Dendritic cell treated with granulocyte-macrophage colony-stimulating factor and Interleukin-4, amounts not matched to agents 40 ng/mL and 50 ng/mL, for 4 days (primary cell): ENCODE results near the gene KDM4E.
A peak's percentile ranks its signal among the peaks of the same experiment; 100 is the strongest.

Source experiments
- H3K27ac Mint-ChIP-seq: one replicate; pipeline ENCODE4 v1.8.0; 2022; ENCODE audit warnings: mild to moderate bottlenecking, mixed read lengths
- H3K27me3 Mint-ChIP-seq: one replicate; pipeline ENCODE4 v1.8.0; 2022; ENCODE audit warnings: mild to moderate bottlenecking, mixed read lengths
- H3K36me3 Mint-ChIP-seq: one replicate; pipeline ENCODE4 v1.8.0; 2022; ENCODE audit warnings: low read depth, mixed read lengths
- H3K4me1 Mint-ChIP-seq: one replicate; pipeline ENCODE4 v1.8.0; 2022; ENCODE audit warnings: low read depth, mixed read lengths
- H3K4me3 Mint-ChIP-seq: one replicate; pipeline ENCODE4 v1.8.0; 2022; ENCODE audit warnings: mild to moderate bottlenecking, moderate library complexity, mixed read lengths
- H3K9me3 Mint-ChIP-seq: one replicate; pipeline ENCODE4 v1.8.0; 2022; ENCODE audit warnings: mixed read lengths
- intact Hi-C: fragments of 100-400 bp; cut with micrococcal nuclease; formaldehyde crosslinking; loops from one replicate; pipeline ENCODE4 v1.15.0; 2022

The KDM4E gene

DNA sequence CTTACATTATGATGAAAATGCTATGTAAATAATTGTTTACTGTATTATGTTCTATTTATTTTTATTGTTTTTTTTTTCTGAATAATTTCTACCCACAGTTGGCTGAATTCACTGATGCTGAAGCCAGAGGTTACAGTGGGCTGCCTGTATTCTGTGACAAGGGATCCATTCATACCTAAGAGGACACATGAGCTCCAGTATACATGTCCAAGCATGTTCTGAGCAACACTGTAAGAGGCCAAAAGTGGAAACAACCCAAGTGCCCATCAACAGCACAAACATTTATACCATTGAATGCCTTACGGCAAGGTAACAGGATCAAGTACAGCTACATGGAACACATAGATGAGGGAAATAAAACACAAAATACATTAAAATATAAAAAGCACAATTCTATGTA, 40.3 kb downstream of the KDM4E start:
- intact Hi-C loops = loop anchor here (5.0 kb wide), 1 partner anchor 443 kb away; no protein-coding TSS in a partner anchor
- Mint-ChIP-seq H3K27ac (no peak overlapping the region), H3K9me3 (no peaks in the 10 kb centered on the region)

DNA sequence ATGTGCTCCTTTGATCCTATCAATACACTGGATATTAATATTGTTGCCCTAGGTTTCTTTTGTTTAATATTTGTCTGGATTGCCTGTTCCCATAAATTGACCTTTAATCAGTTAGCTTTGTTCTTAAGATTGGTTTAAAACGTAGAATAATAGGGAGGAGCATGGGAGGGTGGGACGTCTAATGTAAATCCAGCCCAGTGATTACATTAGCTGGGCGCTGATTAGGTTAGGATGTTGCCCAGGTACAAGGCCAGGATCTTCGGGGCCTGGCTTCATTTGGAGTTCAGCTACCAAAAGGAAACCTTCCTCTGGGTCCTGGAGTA, 41.6 kb downstream of the KDM4E start, which contains the start of gene SRSF8:
Gene SRSF8 (plus strand): TSS at position 204 of the 323 bp plus-strand sequence. CDS start 308 bp downstream, outside the sequence.
- Mint-ChIP-seq H3K36me3 (peaks cover 21% of the 10 kb centered on the region), H3K27ac (peak within 1 kb of the TSS; percentile 95), H3K9me3 (no peaks in the 10 kb centered on the region), H3K27me3 (peaks cover 2% of the 10 kb centered on the region), H3K4me3 (peak within 1 kb of the TSS; percentile 86), H3K4me1 (peaks cover 10% of the 10 kb centered on the region)
- intact Hi-C loops = loop anchor here (5.0 kb wide), 1 partner anchor 444 kb away; no protein-coding TSS in a partner anchor

More for the DNA sequence above, 40.3 kb downstream of the KDM4E start:
- Mint-ChIP-seq H3K27me3 (peaks cover 4% of the 10 kb centered on the region), H3K4me3 (no peak overlapping the region), H3K36me3 (peaks cover 14% of the 10 kb centered on the region), H3K4me1 (peaks cover 5% of the 10 kb centered on the region)

DNA sequence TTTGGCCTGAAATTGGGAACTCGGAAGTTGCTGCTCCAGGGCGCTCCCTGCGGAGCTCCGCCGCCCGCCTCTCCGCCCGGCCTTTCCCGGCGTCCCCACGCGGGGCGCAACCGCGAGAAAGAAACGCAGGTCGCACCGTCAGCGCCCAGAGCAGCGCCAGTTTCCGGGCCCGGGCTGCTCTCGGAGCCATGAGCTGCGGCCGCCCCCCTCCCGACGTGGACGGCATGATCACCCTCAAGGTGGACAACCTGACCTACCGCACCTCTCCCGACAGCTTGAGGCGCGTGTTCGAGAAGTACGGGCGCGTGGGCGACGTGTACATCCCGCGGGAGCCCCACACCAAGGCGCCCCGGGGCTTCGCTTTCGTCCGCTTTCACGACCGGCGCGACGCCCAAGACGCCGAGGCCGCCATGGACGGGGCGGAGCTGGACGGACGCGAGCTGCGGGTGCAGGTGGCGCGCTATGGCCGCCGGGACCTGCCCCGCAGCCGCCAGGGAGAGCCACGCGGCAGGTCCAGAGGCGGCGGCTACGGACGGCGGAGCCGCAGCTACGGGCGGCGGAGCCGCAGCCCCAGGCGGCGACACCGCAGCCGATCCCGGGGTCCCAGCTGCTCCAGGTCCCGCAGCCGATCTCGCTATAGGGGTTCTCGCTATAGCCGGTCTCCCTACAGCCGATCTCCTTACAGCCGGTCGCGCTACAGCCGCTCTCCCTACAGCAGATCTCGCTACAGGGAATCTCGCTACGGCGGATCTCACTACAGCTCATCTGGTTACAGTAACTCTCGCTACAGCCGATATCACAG, 42.2 kb downstream of the KDM4E start:
- Mint-ChIP-seq H3K27me3 (peaks cover 2% of the 10 kb centered on the region), H3K9me3 (no peaks in the 10 kb centered on the region), H3K36me3 (peaks cover 21% of the 10 kb centered on the region), H3K4me3 (peak overlapping the region; percentile 86), H3K4me1 (peaks cover 10% of the 10 kb centered on the region), H3K27ac (peak overlapping the region; percentile 95)
- intact Hi-C loops = loop anchor here (5.0 kb wide), 1 partner anchor 445 kb away; no protein-coding TSS in a partner anchor

DNA sequence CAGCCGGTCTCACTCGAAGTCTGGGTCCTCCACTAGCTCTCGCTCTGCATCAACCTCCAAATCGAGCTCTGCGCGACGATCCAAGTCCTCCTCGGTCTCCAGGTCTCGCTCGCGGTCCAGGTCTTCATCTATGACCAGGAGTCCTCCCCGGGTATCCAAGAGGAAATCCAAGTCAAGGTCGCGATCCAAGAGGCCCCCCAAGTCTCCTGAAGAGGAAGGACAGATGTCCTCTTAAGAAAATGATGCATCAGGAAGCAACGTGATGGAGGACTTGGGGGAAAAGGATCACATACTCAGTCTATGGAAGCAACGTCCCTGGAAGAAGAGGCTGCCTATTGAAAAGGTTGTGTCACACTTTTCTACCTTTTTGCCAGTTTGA, 42.8 kb downstream of the KDM4E start:
- peaks cover 10% of the 10 kb centered on the region for H3K4me1 Mint-ChIP-seq
- peak overlapping the region; percentile 95 for H3K27ac Mint-ChIP-seq
- H3K27me3 Mint-ChIP-seq = no peaks in the 10 kb centered on the region
- peaks cover 21% of the 10 kb centered on the region for H3K36me3 Mint-ChIP-seq
- H3K9me3 Mint-ChIP-seq = no peaks in the 10 kb centered on the region
- intact Hi-C loops = loop anchor here (2.0 to 5.0 kb wide), 5 partner anchors 21 to 697 kb away; partner anchors contain the start of genes CWC15, ENDOD1 and KDM4D
- H3K4me3 Mint-ChIP-seq = peak overlapping the region; percentile 86

DNA sequence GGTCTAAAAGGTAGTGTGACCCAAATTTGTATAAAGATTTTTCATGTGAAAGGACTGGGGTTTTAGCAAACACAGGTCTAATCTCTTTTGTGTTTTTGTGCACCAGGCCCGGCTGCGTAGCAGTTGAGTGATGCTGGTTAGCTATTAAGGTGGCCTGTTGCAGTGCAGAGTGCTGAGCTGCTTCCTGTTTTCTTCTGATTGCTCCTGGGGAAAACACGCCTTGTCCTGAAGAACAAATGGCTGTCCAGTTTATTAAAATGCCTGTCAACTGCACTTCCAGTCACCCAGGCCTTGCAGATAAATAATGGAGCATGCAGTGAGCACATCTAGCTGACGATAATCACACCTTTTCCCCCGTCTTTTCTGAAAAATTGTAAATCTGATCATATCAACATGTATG, 43.5 kb downstream of the KDM4E start:
- H3K4me3 Mint-ChIP-seq = peak overlapping the region; percentile 86
- H3K9me3 Mint-ChIP-seq = no peaks in the 10 kb centered on the region
- H3K27ac Mint-ChIP-seq = peak overlapping the region; percentile 95

DNA sequence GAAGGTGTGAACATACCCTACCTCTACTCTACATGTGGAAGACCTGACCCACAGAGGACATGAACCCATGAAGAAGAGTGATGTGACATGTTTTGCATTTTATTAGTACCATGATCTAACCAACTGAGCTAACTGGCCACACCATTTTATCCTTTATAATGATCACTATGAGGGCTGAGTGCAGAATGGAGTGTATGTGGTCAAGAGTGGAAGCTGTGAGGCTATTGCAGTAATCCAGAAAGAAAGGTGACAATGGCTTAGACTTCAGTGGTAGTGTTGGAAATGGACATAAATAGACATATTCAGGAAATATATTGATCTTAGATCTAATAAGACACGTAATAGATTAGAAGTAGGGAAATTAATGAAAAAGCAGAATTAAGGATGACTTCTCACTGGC, 45.4 kb downstream of the KDM4E start:
- H3K4me1 Mint-ChIP-seq = peaks cover 10% of the 10 kb centered on the region
- intact Hi-C loops = loop anchor here (10.0 kb wide), 1 partner anchor 1354 kb away; no protein-coding TSS in a partner anchor
- no peak overlapping the region for H3K4me3 Mint-ChIP-seq
- H3K27me3 Mint-ChIP-seq = no peaks in the 10 kb centered on the region
- H3K27ac Mint-ChIP-seq = no peak overlapping the region
- no peaks in the 10 kb centered on the region for H3K9me3 Mint-ChIP-seq
- H3K36me3 Mint-ChIP-seq = peaks cover 21% of the 10 kb centered on the region

More for the DNA sequence above, 43.5 kb downstream of the KDM4E start:
- Mint-ChIP-seq H3K27me3 (no peaks in the 10 kb centered on the region), H3K36me3 (peaks cover 21% of the 10 kb centered on the region), H3K4me1 (peaks cover 10% of the 10 kb centered on the region)
- intact Hi-C loops = loop anchor here (2.0 to 5.0 kb wide), 5 partner anchors 20 to 696 kb away; partner anchors contain the start of genes CWC15, ENDOD1 and KDM4D

DNA sequence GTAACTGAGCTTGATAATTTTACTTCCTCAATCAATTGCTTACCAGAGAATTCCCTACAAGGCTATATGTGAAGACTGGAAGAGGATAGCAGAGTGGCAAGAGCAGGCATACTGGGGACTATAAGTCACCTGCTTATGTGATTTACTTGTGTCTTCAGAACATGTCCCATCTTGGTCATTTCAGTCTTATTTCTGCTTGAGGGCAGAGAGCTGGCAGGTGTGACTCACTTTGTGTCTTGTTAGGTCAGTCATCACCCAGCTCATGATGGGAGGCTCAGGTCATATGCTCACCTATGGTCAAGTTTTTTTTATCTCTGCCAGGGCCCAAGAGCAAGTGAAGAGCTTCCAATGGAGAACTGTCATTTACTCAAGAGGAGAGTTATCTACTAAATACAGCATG, 47.9 kb downstream of the KDM4E start:
- intact Hi-C loops = loop anchor here (10.0 kb wide), 1 partner anchor 1352 kb away; no protein-coding TSS in a partner anchor
- Mint-ChIP-seq H3K4me1 (peaks cover 18% of the 10 kb centered on the region), H3K9me3 (no peaks in the 10 kb centered on the region), H3K36me3 (peaks cover 9% of the 10 kb centered on the region), H3K27ac (no peak overlapping the region), H3K4me3 (no peak overlapping the region), H3K27me3 (peaks cover under 1% of the 10 kb centered on the region)

DNA sequence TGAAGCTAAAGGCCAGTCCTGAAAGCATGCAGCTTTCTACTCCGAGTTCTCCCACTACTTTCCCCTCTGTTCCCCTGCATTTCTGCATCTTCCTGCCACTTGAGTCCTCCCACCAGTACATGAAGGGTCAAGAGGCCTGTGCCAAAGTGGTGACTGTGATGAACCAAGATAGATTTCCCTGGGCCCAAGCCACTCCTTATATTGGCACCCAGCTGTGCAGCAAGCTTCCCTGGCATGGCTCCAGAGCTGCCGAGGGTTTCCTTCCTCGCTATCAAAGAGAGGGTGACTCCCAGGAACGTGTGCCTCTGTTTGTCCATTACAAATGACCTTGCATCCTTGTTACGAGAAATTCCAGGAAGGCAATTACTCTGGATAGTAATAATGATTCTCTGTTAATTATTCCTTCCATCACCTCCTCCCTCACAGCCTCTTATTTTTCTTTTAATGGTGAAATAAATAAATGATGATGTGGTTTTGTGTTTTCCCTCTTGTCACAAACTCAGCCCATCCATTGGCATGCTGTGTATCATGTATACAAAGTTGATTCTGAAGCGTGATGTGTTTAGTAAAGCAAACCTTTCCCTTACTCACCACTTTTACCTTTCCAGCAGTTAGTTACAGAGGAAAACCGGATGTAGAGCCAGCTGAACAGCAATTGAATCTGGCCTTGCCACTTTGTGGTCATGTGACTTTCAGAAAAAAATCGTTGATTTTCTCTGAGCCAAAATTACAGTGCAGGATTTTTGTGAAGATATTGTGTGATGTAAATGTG, 49.9 kb downstream of the KDM4E start:
- H3K27ac Mint-ChIP-seq = no peak overlapping the region
- H3K27me3 Mint-ChIP-seq = peaks cover 11% of the 10 kb centered on the region
- no peak overlapping the region for H3K4me3 Mint-ChIP-seq
- no peaks in the 10 kb centered on the region for H3K9me3 Mint-ChIP-seq
- H3K36me3 Mint-ChIP-seq = peaks cover 7% of the 10 kb centered on the region
- H3K4me1 Mint-ChIP-seq = peaks cover 13% of the 10 kb centered on the region
- intact Hi-C loops = loop anchor here (10.0 kb wide), 1 partner anchor 1350 kb away; no protein-coding TSS in a partner anchor

DNA sequence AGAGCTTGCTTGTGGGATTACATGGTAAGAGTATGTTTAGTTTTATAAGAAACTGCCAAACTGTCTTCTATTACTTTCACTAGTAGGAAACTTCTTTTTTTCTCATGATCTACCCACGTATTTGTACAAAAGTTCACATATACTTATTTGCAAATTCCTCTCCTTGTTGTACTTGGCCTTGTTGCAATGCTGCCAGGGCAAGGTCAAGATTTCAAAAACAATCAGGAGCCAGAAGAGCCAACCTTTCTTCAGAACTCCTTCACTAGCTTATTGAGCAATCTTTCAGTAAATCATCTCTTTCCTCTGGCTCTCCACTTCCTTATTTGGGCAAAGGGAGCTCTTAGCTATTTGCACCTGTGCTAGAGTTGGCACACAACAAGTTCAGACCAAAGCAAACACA, 51.4 kb downstream of the KDM4E start:
- H3K27me3 Mint-ChIP-seq = peaks cover 11% of the 10 kb centered on the region
- H3K9me3 Mint-ChIP-seq = no peaks in the 10 kb centered on the region
- intact Hi-C loops = loop anchor here (10.0 kb wide), 1 partner anchor 1348 kb away; no protein-coding TSS in a partner anchor

DNA sequence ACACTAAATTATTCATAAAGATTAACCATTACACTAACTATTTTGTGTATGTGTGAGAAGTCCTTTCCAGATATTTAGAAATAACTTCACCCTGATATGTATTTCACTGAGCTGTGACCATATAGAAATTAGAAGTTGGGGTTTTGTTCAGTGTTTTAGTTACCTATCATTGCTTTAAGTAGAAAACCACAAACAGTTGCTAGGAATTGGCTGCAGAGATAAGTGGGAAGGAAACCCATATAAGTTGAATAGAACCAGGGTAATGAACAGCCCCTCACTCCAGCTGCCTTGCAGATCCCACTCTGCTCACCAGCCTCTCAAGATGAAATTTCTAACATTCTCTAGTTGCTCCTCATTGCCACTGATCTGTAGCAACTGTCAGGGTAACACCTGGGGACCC, 51.9 kb downstream of the KDM4E start:
- Mint-ChIP-seq H3K4me1 (peaks cover 8% of the 10 kb centered on the region), H3K27ac (no peak overlapping the region), H3K9me3 (no peaks in the 10 kb centered on the region), H3K27me3 (peaks cover 11% of the 10 kb centered on the region), H3K4me3 (no peak overlapping the region), H3K36me3 (no peaks in the 10 kb centered on the region)
- intact Hi-C loops = loop anchor here (10.0 kb wide), 1 partner anchor 1348 kb away; no protein-coding TSS in a partner anchor

More for the DNA sequence above, 51.4 kb downstream of the KDM4E start:
- H3K27ac Mint-ChIP-seq = no peak overlapping the region
- H3K4me3 Mint-ChIP-seq = no peak overlapping the region
- H3K36me3 Mint-ChIP-seq = no peaks in the 10 kb centered on the region
- H3K4me1 Mint-ChIP-seq = peaks cover 8% of the 10 kb centered on the region
